ENCODE measurements around the gene VGLL4.

Gene VGLL4

DNA sequence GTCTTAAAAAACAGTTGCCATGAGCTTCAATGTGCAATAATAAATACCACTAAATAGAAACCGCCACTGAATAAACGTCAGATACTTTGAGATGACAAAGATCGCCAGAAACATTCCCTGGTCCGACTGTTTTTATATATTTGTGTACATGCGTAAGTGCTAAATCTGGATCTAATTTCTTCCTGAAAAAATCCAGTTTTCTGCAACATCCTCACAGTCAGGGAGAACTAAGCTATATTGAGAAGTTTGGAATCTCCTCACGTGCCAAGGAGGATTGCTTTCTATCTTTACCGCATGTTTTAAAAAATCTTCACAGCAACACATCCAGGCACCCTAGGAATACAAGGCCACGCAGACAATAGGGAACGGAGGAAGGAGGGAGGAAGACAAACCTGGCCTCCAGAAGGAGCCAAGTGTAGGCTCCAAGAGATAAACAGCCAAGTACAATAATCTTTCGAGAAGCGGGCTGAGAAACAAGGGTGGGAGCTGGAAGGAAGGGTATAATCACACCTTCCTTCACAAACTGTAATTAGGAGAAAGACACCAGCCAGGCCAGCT is 5.7 kb downstream of the VGLL4 start:
- Histone ChIP-seq H3K4me1 (ENCODE audit: control insufficient read depth, insufficient read depth, low read length) (peaks cover 63% of the 10 kb centered on the region), H3K27ac (ENCODE audit: low read depth, low read length) (no peak overlapping the region), H3K27me3 (ENCODE audit: control insufficient read depth, insufficient read depth, low read length) (no peaks in the 10 kb centered on the region), H3K36me3 (ENCODE audit: control insufficient read depth, insufficient read depth, low read length) (no peaks in the 10 kb centered on the region), H3K9me3 (ENCODE audit: control insufficient read depth, insufficient read depth, low read depth, low read length) (no peaks in the 10 kb centered on the region), H3K4me3 (ENCODE audit: low read depth, low read length) (no peak overlapping the region), H3K9ac (ENCODE audit: low read length) (no peak overlapping the region)

- no peak overlapping the region for H3K9ac ChIP-seq (ENCODE audit: low read length)
- peaks cover 62% of the 10 kb centered on the region for H3K4me1 ChIP-seq (ENCODE audit: control insufficient read depth, insufficient read depth, low read length)
- H3K27me3 ChIP-seq (ENCODE audit: control insufficient read depth, insufficient read depth, low read length) = no peaks in the 10 kb centered on the region
- no peak overlapping the region for H3K27ac ChIP-seq (ENCODE audit: low read depth, low read length)
- no peak overlapping the region for H3K4me3 ChIP-seq (ENCODE audit: low read depth, low read length)
- no peaks in the 10 kb centered on the region for H3K9me3 ChIP-seq (ENCODE audit: control insufficient read depth, insufficient read depth, low read depth, low read length)
- no peaks in the 10 kb centered on the region for H3K36me3 ChIP-seq (ENCODE audit: control insufficient read depth, insufficient read depth, low read length)
These were observed 7.3 kb downstream of the VGLL4 start for GRCh38 chr3:11636394-11636770.

- Histone ChIP-seq H3K36me3 (ENCODE audit: control insufficient read depth, insufficient read depth, low read length) (no peaks in the 10 kb centered on the region), H3K9me3 (ENCODE audit: control insufficient read depth, insufficient read depth, low read depth, low read length) (no peaks in the 10 kb centered on the region), H3K4me1 (ENCODE audit: control insufficient read depth, insufficient read depth, low read length) (peaks cover 58% of the 10 kb centered on the region), H3K9ac (ENCODE audit: low read length) (no peak overlapping the region), H3K27ac (ENCODE audit: low read depth, low read length) (no peak overlapping the region), H3K4me3 (ENCODE audit: low read depth, low read length) (no peak overlapping the region), H3K27me3 (ENCODE audit: control insufficient read depth, insufficient read depth, low read length) (no peaks in the 10 kb centered on the region)
These were observed 7.9 kb downstream of the VGLL4 start for GRCh38 chr3:11635680-11636393.

DNA sequence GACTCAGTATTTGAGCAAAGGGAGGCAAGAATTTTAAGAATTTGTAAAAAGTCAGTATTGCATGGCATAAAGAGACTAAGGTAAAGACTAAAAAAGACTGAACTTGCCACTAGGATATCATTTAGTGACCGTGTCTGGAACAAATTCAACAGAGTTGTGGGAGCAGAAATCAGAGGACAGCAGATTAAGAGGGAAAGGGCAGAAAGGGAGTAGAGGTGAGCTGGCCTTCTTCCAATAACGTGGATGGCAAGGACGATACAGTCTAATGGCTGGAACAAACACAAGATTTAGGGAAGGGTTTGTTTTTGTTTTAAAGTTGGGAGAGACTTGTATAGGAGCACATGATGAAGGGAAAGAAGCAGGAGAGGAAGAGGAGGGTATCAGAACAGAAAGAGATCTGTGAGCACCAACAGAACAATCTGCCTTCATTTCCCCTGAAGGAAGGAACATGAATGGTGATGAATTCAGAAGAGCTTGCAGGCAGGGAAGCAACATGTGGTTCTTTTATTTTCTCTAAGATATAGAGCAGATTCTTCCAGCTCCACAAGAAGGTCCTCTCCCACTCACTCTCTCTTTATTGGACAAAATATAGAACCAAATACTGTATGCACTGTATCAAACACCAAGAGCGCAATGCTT is 8.6 kb downstream of the VGLL4 start:
- H3K9ac ChIP-seq (ENCODE audit: low read length) = no peak overlapping the region
- H3K4me1 ChIP-seq (ENCODE audit: control insufficient read depth, insufficient read depth, low read length) = peaks cover 52% of the 10 kb centered on the region
- no peaks in the 10 kb centered on the region for H3K27me3 ChIP-seq (ENCODE audit: control insufficient read depth, insufficient read depth, low read length)
- no peak overlapping the region for H3K4me3 ChIP-seq (ENCODE audit: low read depth, low read length)
- no peaks in the 10 kb centered on the region for H3K9me3 ChIP-seq (ENCODE audit: control insufficient read depth, insufficient read depth, low read depth, low read length)
- no peaks in the 10 kb centered on the region for H3K36me3 ChIP-seq (ENCODE audit: control insufficient read depth, insufficient read depth, low read length)
- no peak overlapping the region for H3K27ac ChIP-seq (ENCODE audit: low read depth, low read length)

DNA sequence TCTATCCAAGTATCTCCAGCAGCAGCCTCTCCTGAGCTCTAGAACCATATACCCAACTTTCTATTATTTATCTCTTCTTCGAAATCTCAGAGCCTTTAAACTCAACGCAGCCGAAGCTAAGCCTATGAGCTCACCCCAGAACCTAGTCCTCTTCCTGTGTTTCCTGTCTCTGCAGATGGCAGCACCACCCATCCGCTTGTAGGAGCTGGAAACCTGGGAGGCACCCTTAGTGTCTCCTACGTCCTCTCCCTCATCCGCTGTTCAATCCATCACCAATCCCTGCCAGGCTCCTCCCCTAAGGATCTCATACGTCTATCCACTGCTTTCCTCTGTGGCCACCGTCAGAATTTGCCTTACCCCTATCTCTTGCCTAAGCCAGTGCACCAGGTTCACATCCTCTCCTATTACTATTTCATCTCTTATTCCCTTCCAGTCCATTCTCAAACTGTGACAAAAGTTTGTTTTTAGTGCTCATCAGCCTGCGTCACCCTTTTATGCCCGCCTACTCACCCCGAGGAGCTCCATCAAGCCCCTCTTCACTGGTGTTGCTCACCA is 9.6 kb downstream of the VGLL4 start:
- Histone ChIP-seq H3K27ac (ENCODE audit: low read depth, low read length) (no peak overlapping the region), H3K9me3 (ENCODE audit: control insufficient read depth, insufficient read depth, low read depth, low read length) (no peaks in the 10 kb centered on the region), H3K36me3 (ENCODE audit: control insufficient read depth, insufficient read depth, low read length) (no peaks in the 10 kb centered on the region), H3K4me3 (ENCODE audit: low read depth, low read length) (no peak overlapping the region), H3K9ac (ENCODE audit: low read length) (no peak overlapping the region), H3K27me3 (ENCODE audit: control insufficient read depth, insufficient read depth, low read length) (no peaks in the 10 kb centered on the region), H3K4me1 (ENCODE audit: control insufficient read depth, insufficient read depth, low read length) (peaks cover 46% of the 10 kb centered on the region)

DNA sequence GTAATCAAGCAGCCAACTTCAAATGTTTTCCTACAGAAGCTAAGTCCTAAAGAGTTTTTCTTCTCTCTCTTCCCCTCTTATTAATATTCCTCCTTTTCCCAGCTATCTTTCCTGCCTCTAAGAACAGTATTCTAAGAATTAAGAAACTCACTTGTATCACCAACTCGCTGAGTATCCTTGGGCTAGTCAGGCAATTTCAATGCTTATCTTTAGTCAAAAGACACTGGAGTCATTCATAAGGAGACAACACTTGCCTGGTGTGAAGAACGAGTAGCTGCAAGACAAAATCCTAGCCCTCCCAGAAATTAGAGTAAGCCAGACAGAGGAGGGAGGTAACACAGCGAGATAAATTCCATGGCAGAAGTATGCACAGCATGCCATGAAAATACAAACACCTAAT is 10.7 kb downstream of the VGLL4 start:
- no peaks in the 10 kb centered on the region for H3K27me3 ChIP-seq (ENCODE audit: control insufficient read depth, insufficient read depth, low read length)
- no peak overlapping the region for H3K27ac ChIP-seq (ENCODE audit: low read depth, low read length)
- H3K9ac ChIP-seq (ENCODE audit: low read length) = no peak overlapping the region
- H3K4me1 ChIP-seq (ENCODE audit: control insufficient read depth, insufficient read depth, low read length) = peaks cover 34% of the 10 kb centered on the region
- H3K4me3 ChIP-seq (ENCODE audit: low read depth, low read length) = no peak overlapping the region
- no peaks in the 10 kb centered on the region for H3K36me3 ChIP-seq (ENCODE audit: control insufficient read depth, insufficient read depth, low read length)
- H3K9me3 ChIP-seq (ENCODE audit: control insufficient read depth, insufficient read depth, low read depth, low read length) = no peaks in the 10 kb centered on the region

DNA sequence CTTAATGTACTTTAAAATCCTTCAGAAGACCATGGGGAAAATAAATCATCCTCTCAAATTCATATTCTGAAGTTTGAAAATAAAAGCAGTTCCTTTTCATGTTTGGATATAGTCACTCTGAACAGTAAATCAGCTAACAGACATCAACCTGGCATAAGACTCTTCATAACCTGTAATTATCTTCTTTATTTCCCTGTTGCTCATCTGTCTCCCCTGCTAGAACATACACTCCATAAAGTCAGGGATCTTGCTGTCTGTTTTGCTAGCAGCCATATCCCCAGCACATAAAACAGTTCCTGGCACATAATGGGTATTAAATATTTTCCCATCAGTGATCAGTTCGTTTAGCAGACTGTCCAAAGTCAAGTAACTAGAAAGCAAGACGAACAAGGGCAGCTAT is 11.2 kb downstream of the VGLL4 start:
- H3K4me3 ChIP-seq (ENCODE audit: low read depth, low read length) = no peak overlapping the region
- H3K9ac ChIP-seq (ENCODE audit: low read length) = no peak overlapping the region
- H3K27me3 ChIP-seq (ENCODE audit: control insufficient read depth, insufficient read depth, low read length) = no peaks in the 10 kb centered on the region
- peaks cover 30% of the 10 kb centered on the region; the same call in 1 of the 2 replicates for H3K4me1 ChIP-seq (ENCODE audit: control insufficient read depth, insufficient read depth, low read length)
- no peaks in the 10 kb centered on the region for H3K9me3 ChIP-seq (ENCODE audit: control insufficient read depth, insufficient read depth, low read depth, low read length)
- H3K27ac ChIP-seq (ENCODE audit: low read depth, low read length) = no peak overlapping the region
- H3K36me3 ChIP-seq (ENCODE audit: control insufficient read depth, insufficient read depth, low read length) = no peaks in the 10 kb centered on the region

GRCh38 chr3:11631820-11632219 is 11.9 kb downstream of the VGLL4 start:
- Histone ChIP-seq H3K27me3 (ENCODE audit: control insufficient read depth, insufficient read depth, low read length) (no peaks in the 10 kb centered on the region), H3K4me3 (ENCODE audit: low read depth, low read length) (no peak overlapping the region), H3K4me1 (ENCODE audit: control insufficient read depth, insufficient read depth, low read length) (peaks cover 23% of the 10 kb centered on the region; the same call in 1 of the 2 replicates), H3K9ac (ENCODE audit: low read length) (no peak overlapping the region), H3K9me3 (ENCODE audit: control insufficient read depth, insufficient read depth, low read depth, low read length) (no peaks in the 10 kb centered on the region), H3K36me3 (ENCODE audit: control insufficient read depth, insufficient read depth, low read length) (no peaks in the 10 kb centered on the region), H3K27ac (ENCODE audit: low read depth, low read length) (no peak overlapping the region)

DNA sequence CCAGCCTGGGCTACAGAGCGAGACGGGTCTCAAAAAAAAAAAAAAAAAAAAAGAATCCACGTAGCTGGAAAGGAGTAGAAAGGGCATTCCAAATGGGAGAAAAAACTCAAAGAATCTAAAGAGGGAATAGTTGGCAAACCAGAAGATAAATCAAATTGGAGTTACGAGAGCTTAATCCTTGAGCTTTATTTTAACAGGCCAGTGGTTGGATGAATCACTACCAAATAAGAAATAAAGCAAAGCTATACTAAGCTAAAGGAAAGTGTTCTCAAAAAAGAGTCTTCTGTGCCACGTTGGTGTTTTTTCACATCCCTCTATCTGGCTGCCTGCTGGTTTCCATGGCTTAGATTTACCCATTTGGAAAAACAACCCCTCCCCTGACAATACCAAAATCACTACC is 14.0 kb downstream of the VGLL4 start:
- no peak overlapping the region for H3K27ac ChIP-seq (ENCODE audit: low read depth, low read length)
- H3K36me3 ChIP-seq (ENCODE audit: control insufficient read depth, insufficient read depth, low read length) = no peaks in the 10 kb centered on the region
- no peaks in the 10 kb centered on the region for H3K27me3 ChIP-seq (ENCODE audit: control insufficient read depth, insufficient read depth, low read length)
- H3K9me3 ChIP-seq (ENCODE audit: control insufficient read depth, insufficient read depth, low read depth, low read length) = no peaks in the 10 kb centered on the region
- no peak overlapping the region for H3K4me3 ChIP-seq (ENCODE audit: low read depth, low read length)
- H3K4me1 ChIP-seq (ENCODE audit: control insufficient read depth, insufficient read depth, low read length) = peaks cover 7% of the 10 kb centered on the region
- no peak overlapping the region for H3K9ac ChIP-seq (ENCODE audit: low read length)

DNA sequence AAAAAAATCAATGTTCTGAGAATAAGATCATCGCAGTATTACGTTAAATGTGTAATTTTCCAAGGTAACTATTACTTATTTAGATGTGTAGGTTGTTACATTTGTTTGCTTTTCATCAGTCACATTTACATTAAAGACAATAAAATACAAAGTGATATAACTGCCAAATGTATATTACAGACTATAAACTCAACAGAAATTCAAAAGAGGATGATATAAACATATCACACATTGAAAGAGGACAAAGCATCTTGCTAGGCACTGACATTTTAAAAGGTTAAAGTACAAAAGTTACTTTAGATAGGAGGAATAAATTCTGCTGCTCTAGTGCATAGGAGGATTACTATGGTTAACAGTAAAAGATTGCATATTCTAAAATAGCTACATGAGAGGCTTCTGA is 16.1 kb downstream of the VGLL4 start:
- H3K4me3 ChIP-seq (ENCODE audit: low read depth, low read length) = no peak overlapping the region
- no peaks in the 10 kb centered on the region for H3K36me3 ChIP-seq (ENCODE audit: control insufficient read depth, insufficient read depth, low read length)
- no peak overlapping the region for H3K9ac ChIP-seq (ENCODE audit: low read length)
- no peaks in the 10 kb centered on the region for H3K27me3 ChIP-seq (ENCODE audit: control insufficient read depth, insufficient read depth, low read length)
- H3K27ac ChIP-seq (ENCODE audit: low read depth, low read length) = no peak overlapping the region
- peaks cover 6% of the 10 kb centered on the region for H3K4me1 ChIP-seq (ENCODE audit: control insufficient read depth, insufficient read depth, low read length)
- H3K9me3 ChIP-seq (ENCODE audit: control insufficient read depth, insufficient read depth, low read depth, low read length) = no peaks in the 10 kb centered on the region

GRCh38 chr3:11626084-11626463 is 17.6 kb downstream of the VGLL4 start:
- Histone ChIP-seq H3K36me3 (ENCODE audit: control insufficient read depth, insufficient read depth, low read length) (no peaks in the 10 kb centered on the region), H3K9ac (ENCODE audit: low read length) (no peak overlapping the region), H3K27ac (ENCODE audit: low read depth, low read length) (no peak overlapping the region), H3K27me3 (ENCODE audit: control insufficient read depth, insufficient read depth, low read length) (no peaks in the 10 kb centered on the region), H3K4me3 (ENCODE audit: low read depth, low read length) (no peak overlapping the region), H3K9me3 (ENCODE audit: control insufficient read depth, insufficient read depth, low read depth, low read length) (no peaks in the 10 kb centered on the region), H3K4me1 (ENCODE audit: control insufficient read depth, insufficient read depth, low read length) (peaks cover 6% of the 10 kb centered on the region)

Measured in HUES6 (cell line).